H1 (cell line): Measurements from ENCODE around the gene RUVBL2. TPM values are rescaled to one million over a fixed set of nuclear protein-coding genes. Genes with fewer than 3 reads are reported as not detected.

Experiments
- CTCF ChIA-PET: fragments of 300-600 bp; sonication (Branson Sonifier 250); formaldehyde crosslinking; loops from one replicate; lab custom pipeline; 2021; ENCODE audit not compliant: partially characterized antibody; lab: Charles Lee
- POLR2A ChIA-PET: fragments of 300-600 bp; sonication (Branson Sonifier 250); formaldehyde crosslinking; loops from one replicate; lab custom pipeline; 2021; ENCODE audit warnings: inconsistent platforms; ENCODE audit not compliant: partially characterized antibody; lab: Charles Lee
- DNase-seq, 2 experiments: peaks; one replicate each; pipeline versions ENCODE4 v3.0.0 to v3.0.0-alpha.2; 2010 to 2022; ENCODE audit warnings: low spot score in 2 of 2, low read depth in 1 of 2, mixed read lengths in 1 of 2
- FAIRE-seq: peaks from 2 replicates; lab custom pipeline; 2011; peaks lifted over from hg19 to GRCh38; lab: Jason Lieb, UNC
- H2AFZ ChIP-seq: 2 replicates; pipeline ENCODE4 v1.8.1; 2012; ENCODE audit warnings: low read length, inconsistent platforms
- H2AK5ac ChIP-seq: 2 replicates; pipeline ENCODE4 v1.6.1; 2013; ENCODE audit warnings: low read depth, low read length
- H2BK120ac ChIP-seq: replicated peaks from 2 replicates; pipeline ENCODE3; 2013; ENCODE audit warnings: low read depth, low read length, inconsistent platforms
- H2BK12ac ChIP-seq: 2 replicates; pipeline ENCODE4 v1.6.1; 2013; ENCODE audit warnings: low read depth, low read length
- H2BK15ac ChIP-seq: 2 replicates; pipeline ENCODE4 v1.6.1; 2013; ENCODE audit warnings: low read length
- H2BK20ac ChIP-seq: 2 replicates; pipeline ENCODE4 v1.6.1; 2013; ENCODE audit warnings: low read length
- H2BK5ac ChIP-seq: 2 replicates; pipeline ENCODE4 v1.6.1; 2013; ENCODE audit warnings: low read depth, low read length
- H3K14ac ChIP-seq: 2 replicates; pipeline ENCODE4 v1.6.1; 2013; ENCODE audit warnings: inconsistent platforms; ENCODE audit not compliant: insufficient read length
- H3K18ac ChIP-seq: 2 replicates; pipeline ENCODE4 v1.6.1; 2013; ENCODE audit warnings: low read length; ENCODE audit errors: extremely low read depth
- H3K23ac ChIP-seq: 2 replicates; pipeline ENCODE4 v1.6.1; 2013; ENCODE audit warnings: inconsistent platforms; ENCODE audit not compliant: insufficient read length
- H3K23me2 ChIP-seq: 2 replicates; pipeline ENCODE4 v1.6.1; 2013; ENCODE audit warnings: low read depth, low read length
- H3K27ac ChIP-seq: 2 replicates; pipeline ENCODE4 v1.6.1; 2011; ENCODE audit warnings: low read depth, low read length, inconsistent platforms
- H3K27me3 ChIP-seq, 4 experiments: replicated peaks in 1 of 4; 1 replicate in 1 of 4; 2 replicates in 3 of 4; pipeline versions ENCODE4 v1.6.1 to v1.8.1; 2011 to 2013; ENCODE audit warnings: low read length in 3 of 4, mild to moderate bottlenecking in 3 of 4, inconsistent platforms in 2 of 4, mixed read lengths in 2 of 4, moderate library complexity in 1 of 4; ENCODE audit not compliant: control insufficient read depth in 3 of 4, insufficient read depth in 3 of 4; ENCODE audit errors: extremely low read depth in 1 of 4
- H3K36me3 ChIP-seq, 4 experiments: 2 replicates each; pipeline versions ENCODE4 v1.6.1 to v1.8.1; 2011 to 2013; ENCODE audit warnings: mild to moderate bottlenecking in 4 of 4, low read length in 3 of 4, moderate library complexity in 2 of 4, control low read depth in 1 of 4, inconsistent platforms in 1 of 4; ENCODE audit not compliant: insufficient read depth in 4 of 4, control insufficient read depth in 2 of 4
- H3K4ac ChIP-seq: replicated peaks from 2 replicates; pipeline ENCODE3; 2013; ENCODE audit warnings: low read length, low read depth, mixed read lengths, inconsistent platforms; ENCODE audit not compliant: insufficient read length
- H3K4me1 ChIP-seq, 4 experiments: replicated peaks in 1 of 4; 1 replicate in 1 of 4; 2 replicates in 3 of 4; pipeline versions ENCODE4 v1.6.1 to v1.8.1; 2011 to 2013; ENCODE audit warnings: low read length in 3 of 4, inconsistent platforms in 2 of 4, mixed read lengths in 1 of 4; ENCODE audit not compliant: insufficient read depth in 4 of 4, control insufficient read depth in 3 of 4
- H3K4me2 ChIP-seq, 2 experiments: 2 replicates each; pipeline versions ENCODE4 v1.6.1 to v1.8.1; 2011 to 2013; ENCODE audit warnings: low read depth in 2 of 2, low read length in 2 of 2, control low read depth in 1 of 2, inconsistent platforms in 1 of 2, mild to moderate bottlenecking in 1 of 2; ENCODE audit not compliant: insufficient read depth in 1 of 2
- H3K4me3 ChIP-seq, 4 experiments: fragments of 200-600, 300-600 bp in 1 of 4; sonication (generic), shearing (Covaris generic), sonication (Bioruptor Twin) in 1 of 4; 2 replicates each; pipeline versions ENCODE4 v1.5.1 to v1.8.1; 2011 to 2016; ENCODE audit warnings: low read length in 4 of 4, low read depth in 3 of 4, control low read depth in 2 of 4, inconsistent platforms in 2 of 4, mild to moderate bottlenecking in 2 of 4, mixed read lengths in 1 of 4, moderate library complexity in 1 of 4; ENCODE audit not compliant: insufficient read depth in 2 of 4; ENCODE audit errors: extremely low read depth in 1 of 4
- H3K56ac ChIP-seq: replicated peaks from 2 replicates; pipeline ENCODE3; 2013; ENCODE audit warnings: low read depth, mild to moderate bottlenecking, mixed read lengths, low read length, inconsistent platforms; ENCODE audit not compliant: insufficient read length
- H3K79me1 ChIP-seq: 2 replicates; pipeline ENCODE4 v1.6.1; 2013; ENCODE audit warnings: low read depth, low read length, control low read depth
- H3K79me2 ChIP-seq, 2 experiments: 2 replicates each; pipeline versions ENCODE4 v1.6.1 to v1.8.1; 2012 to 2013; ENCODE audit warnings: low read length in 2 of 2, mild to moderate bottlenecking in 2 of 2, inconsistent platforms in 1 of 2; ENCODE audit not compliant: insufficient read depth in 2 of 2, control insufficient read depth in 1 of 2
- H3K9ac ChIP-seq, 4 experiments: replicated peaks in 1 of 4; 1 replicate in 1 of 4; 2 replicates in 3 of 4; pipeline versions ENCODE4 v1.6.1 to v1.8.1; 2011 to 2013; ENCODE audit warnings: low read depth in 3 of 4, low read length in 3 of 4, control low read depth in 2 of 4, mild to moderate bottlenecking in 2 of 4, moderate library complexity in 2 of 4, inconsistent platforms in 1 of 4; ENCODE audit errors: extremely low read depth in 1 of 4
- H3K9me3 ChIP-seq, 2 experiments: 2 replicates each; pipeline versions ENCODE4 v1.6.1 to v1.8.1; 2012 to 2013; ENCODE audit warnings: mild to moderate bottlenecking in 2 of 2, moderate library complexity in 2 of 2, control low read depth in 1 of 2, inconsistent platforms in 1 of 2, low read depth in 1 of 2, low read length in 1 of 2, mixed read lengths in 1 of 2; ENCODE audit not compliant: insufficient read depth in 2 of 2
- H4K20me1 ChIP-seq, 2 experiments: replicated peaks in 1 of 2; 2 replicates each; pipeline versions ENCODE3 to v1.8.1; 2011 to 2013; ENCODE audit warnings: inconsistent platforms in 2 of 2, low read length in 2 of 2, mild to moderate bottlenecking in 1 of 2; ENCODE audit not compliant: insufficient read depth in 2 of 2, control insufficient read depth in 1 of 2
- H4K5ac ChIP-seq: 2 replicates; pipeline ENCODE4 v1.6.1; 2013; ENCODE audit warnings: low read length, low read depth, mixed read lengths, inconsistent platforms; ENCODE audit not compliant: insufficient read length
- H4K8ac ChIP-seq: 2 replicates; pipeline ENCODE4 v1.8.0; 2013; ENCODE audit warnings: mild to moderate bottlenecking, moderate library complexity, low read length, inconsistent platforms; ENCODE audit not compliant: insufficient read depth; ENCODE audit errors: extremely low read depth
- H4K91ac ChIP-seq: replicated peaks from 2 replicates; pipeline ENCODE3; 2013; ENCODE audit warnings: low read length, mixed read lengths, inconsistent platforms; ENCODE audit not compliant: insufficient read length
- CEBPB ChIP-seq: IDR thresholded peaks from 2 replicates; pipeline ENCODE4 v1.6.1; 2012; ENCODE audit warnings: low read depth, low read length
- CTBP2 ChIP-seq: IDR thresholded peaks from 2 replicates; pipeline ENCODE4 v1.7.0; 2011; ENCODE audit warnings: borderline replicate concordance, mild to moderate bottlenecking, moderate library complexity, mixed read lengths, low read length; ENCODE audit not compliant: insufficient read depth, insufficient read length
- GABPA ChIP-seq: IDR thresholded peaks from 2 replicates; pipeline ENCODE4 v1.6.1; 2011; ENCODE audit warnings: mild to moderate bottlenecking, low read length, moderate library complexity, borderline replicate concordance; ENCODE audit not compliant: insufficient read depth
- KDM5A ChIP-seq: fragments of 200-600 bp; IDR thresholded peaks from 2 replicates; pipeline ENCODE4 v1.7.1; 2012; ENCODE audit warnings: mild to moderate bottlenecking, low read length, inconsistent platforms, mixed read lengths
- PHF8 ChIP-seq: fragments of 200-600 bp; sonication (generic); conservative IDR thresholded peaks from 2 replicates; pipeline ENCODE4 v1.7.1; 2012; ENCODE audit warnings: low read depth, mild to moderate bottlenecking, inconsistent platforms, low read length, moderate library complexity
- SAP30 ChIP-seq: fragments of 300-600 bp; sonication (generic); IDR thresholded peaks from 2 replicates; pipeline ENCODE4 v1.7.1; 2012; ENCODE audit warnings: low read length, moderate library complexity, mild to moderate bottlenecking, inconsistent platforms; ENCODE audit not compliant: insufficient read depth, insufficient replicate concordance
- SRF ChIP-seq: IDR thresholded peaks from 2 replicates; pipeline ENCODE4 v1.6.1; 2011; ENCODE audit warnings: mild to moderate bottlenecking, low read depth, low read length, moderate library complexity
- TAF1 ChIP-seq: IDR thresholded peaks from 2 replicates; pipeline ENCODE4 v1.6.1; 2011; ENCODE audit warnings: mild to moderate bottlenecking, low read depth, low read length
- TAF7 ChIP-seq: optimal IDR thresholded peaks from 2 replicates; pipeline ENCODE3; 2011; ENCODE audit warnings: low read depth, mild to moderate bottlenecking, inconsistent platforms, low read length, moderate library complexity, borderline replicate concordance
- TBP ChIP-seq: IDR thresholded peaks from 2 replicates; pipeline ENCODE4 v1.6.1; 2011; ENCODE audit warnings: low read depth, low read length, improper control_type of control experiment
- WGBS, 2 experiments: shearing (Covaris generic) in 1 of 2; methylation state at CpG; one replicate each; pipeline versions ENCODE4 v1.1.6 to v1.1.7; 2013 to 2015; ENCODE audit warnings: low lambda C conversion rate in 2 of 2, mixed read lengths in 2 of 2, inconsistent platforms in 1 of 2, low coverage in 1 of 2, missing lambda C conversion rate in 1 of 2; ENCODE audit not compliant: insufficient replicate concordance in 2 of 2, insufficient coverage in 1 of 2, insufficient read length in 1 of 2; ENCODE audit errors: extremely low coverage in 1 of 2, missing lambda C conversion rate in 1 of 2; 5-methylcytosine and 5-hydroxymethylcytosine counted together
- polyA plus RNA-seq, 7 experiments: library from polyadenylated mRNA; depleted of rRNA in 3 of 7; stranded (reverse) in 5 of 7; unstranded in 2 of 7; fragments of >200 nt in 5 of 7; fragments of 200-250 nt in 2 of 7; gene quantifications; 1 replicate in 5 of 7; 2 replicates in 1 of 7; 4 replicates in 1 of 7; pipeline versions ENCODE4 v1.2.1 to v1.2.3, GENCODE V29; 2011 to 2013; ENCODE audit warnings: missing spikeins in 2 of 7, mixed read lengths in 2 of 7
- total RNA-seq: library from RNA; stranded (reverse); fragmentation: NEBNext Ultra II Directional; extraction: Animal tissue kit (Norgen Biotek cat#: 25700); gene quantifications from 2 replicates; pipeline ENCODE4 v1.2.1, GENCODE V29; 2021
- TF ChIP-seq, protein P1 (sequence below): IDR thresholded peaks from 2 replicates; pipeline ENCODE4 v1.6.1; 2011; ENCODE audit warnings: low read depth, mild to moderate bottlenecking, low read length; ENCODE audit not compliant: insufficient read depth

The RUVBL2 gene
- total and polyA plus RNA-seq, 2 of the 8 experiments (the other 6 are each of a cell fraction or from before 2014, with no cell fraction given), result 152 to 247 TPM

DNA sequence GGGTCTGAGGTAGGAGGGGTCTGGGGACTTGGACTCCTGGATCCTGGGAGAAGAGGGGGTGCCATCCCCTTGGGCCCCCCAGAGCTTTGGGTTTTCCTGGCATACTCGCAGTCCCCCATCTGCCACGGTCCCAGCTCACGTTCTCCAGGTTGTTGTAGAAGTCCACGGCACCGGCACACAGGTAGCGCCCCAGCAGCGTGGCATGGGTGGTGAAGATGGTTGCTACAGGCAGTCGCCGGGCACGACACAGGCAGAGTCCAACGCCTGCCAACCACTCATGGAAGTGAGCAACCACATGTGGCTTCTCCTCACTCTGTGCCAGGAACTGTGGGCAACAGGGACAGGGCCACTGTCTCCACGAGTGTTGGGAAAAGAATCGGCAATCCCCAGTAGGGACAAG is 8.0 kb upstream of the RUVBL2 start:
- no peaks in the 10 kb centered on the region for H3K79me2 ChIP-seq
- H2BK20ac ChIP-seq, result no peak overlapping the region
- no peak overlapping the region for H4K91ac ChIP-seq
- DNase-seq (no peak), FAIRE-seq (no peak)
- H3K23ac ChIP-seq, result no peak overlapping the region
- H2BK5ac ChIP-seq, result no peak overlapping the region
- WGBS, 2 experiments, result 98% methylated on average over 13 of the region's 13 CpGs; no CpG with 5 or more reads in 1 of the 2 experiments
- TF ChIP-seq CTBP2, result no peak
- TF ChIP-seq TAF1, result no peak
- TF ChIP-seq, protein P1, sequence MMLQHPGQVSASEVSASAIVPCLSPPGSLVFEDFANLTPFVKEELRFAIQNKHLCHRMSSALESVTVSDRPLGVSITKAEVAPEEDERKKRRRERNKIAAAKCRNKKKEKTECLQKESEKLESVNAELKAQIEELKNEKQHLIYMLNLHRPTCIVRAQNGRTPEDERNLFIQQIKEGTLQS, result no peak
- TF ChIP-seq SAP30, result no peak
- no peak for TF ChIP-seq GABPA
- TF ChIP-seq KDM5A, result no peak
- TF ChIP-seq CEBPB, result no peak
- no peak for TF ChIP-seq TBP
- TF ChIP-seq TAF7, result no peak
- TF ChIP-seq PHF8, result no peak
- no peak for TF ChIP-seq SRF
- no peaks in the 10 kb centered on the region for H3K23me2 ChIP-seq
- no peak overlapping the region for H3K18ac ChIP-seq
- no peaks in the 10 kb centered on the region for H3K9me3 ChIP-seq
- peaks cover 3 to 43% (median 10%) of the 10 kb centered on the region in 4 experiments; a peak in 5 of 8 replicates for H3K36me3 ChIP-seq
- no peaks in the 10 kb centered on the region for H3K79me1 ChIP-seq
- CTCF ChIA-PET, result interaction anchor here (0.9 to 1.7 kb wide), 3 partner anchors 9 to 51 kb away, joined by 3 to 7 read pairs (median 3); no protein-coding TSS in a partner anchor
- H2AFZ ChIP-seq, result no peak overlapping the region
- no peak overlapping the region for H3K4me2 ChIP-seq
- no peak overlapping the region for H4K5ac ChIP-seq
- H3K4ac ChIP-seq, result no peak overlapping the region
- H4K8ac ChIP-seq, result no peak overlapping the region
- no peak overlapping the region for H2BK12ac ChIP-seq
- POLR2A ChIA-PET, result no interaction called here
- H3K4me3 ChIP-seq, result no peak overlapping the region
- no peak overlapping the region for H3K56ac ChIP-seq
- H3K14ac ChIP-seq, result no peak overlapping the region
- no peak overlapping the region for H3K9ac ChIP-seq
- peaks cover 0 to 5% of the 10 kb centered on the region in 2 experiments for H4K20me1 ChIP-seq
- H3K4me1 ChIP-seq, result no peaks in the 10 kb centered on the region
- no peaks in the 10 kb centered on the region for H3K27me3 ChIP-seq
- no peak overlapping the region for H3K27ac ChIP-seq
- H2BK120ac ChIP-seq, result no peak overlapping the region
- no peak overlapping the region for H2BK15ac ChIP-seq
- H2AK5ac ChIP-seq, result no peak overlapping the region
